ENCODE results near the gene CDON. TPM values are rescaled to one million over a fixed set of nuclear protein-coding genes. Genes with fewer than 3 reads are reported as not detected.

CDON gene
- total RNA-seq, 2 donors from 2014 or later: 2.3 to 10.5 TPM

DNA sequence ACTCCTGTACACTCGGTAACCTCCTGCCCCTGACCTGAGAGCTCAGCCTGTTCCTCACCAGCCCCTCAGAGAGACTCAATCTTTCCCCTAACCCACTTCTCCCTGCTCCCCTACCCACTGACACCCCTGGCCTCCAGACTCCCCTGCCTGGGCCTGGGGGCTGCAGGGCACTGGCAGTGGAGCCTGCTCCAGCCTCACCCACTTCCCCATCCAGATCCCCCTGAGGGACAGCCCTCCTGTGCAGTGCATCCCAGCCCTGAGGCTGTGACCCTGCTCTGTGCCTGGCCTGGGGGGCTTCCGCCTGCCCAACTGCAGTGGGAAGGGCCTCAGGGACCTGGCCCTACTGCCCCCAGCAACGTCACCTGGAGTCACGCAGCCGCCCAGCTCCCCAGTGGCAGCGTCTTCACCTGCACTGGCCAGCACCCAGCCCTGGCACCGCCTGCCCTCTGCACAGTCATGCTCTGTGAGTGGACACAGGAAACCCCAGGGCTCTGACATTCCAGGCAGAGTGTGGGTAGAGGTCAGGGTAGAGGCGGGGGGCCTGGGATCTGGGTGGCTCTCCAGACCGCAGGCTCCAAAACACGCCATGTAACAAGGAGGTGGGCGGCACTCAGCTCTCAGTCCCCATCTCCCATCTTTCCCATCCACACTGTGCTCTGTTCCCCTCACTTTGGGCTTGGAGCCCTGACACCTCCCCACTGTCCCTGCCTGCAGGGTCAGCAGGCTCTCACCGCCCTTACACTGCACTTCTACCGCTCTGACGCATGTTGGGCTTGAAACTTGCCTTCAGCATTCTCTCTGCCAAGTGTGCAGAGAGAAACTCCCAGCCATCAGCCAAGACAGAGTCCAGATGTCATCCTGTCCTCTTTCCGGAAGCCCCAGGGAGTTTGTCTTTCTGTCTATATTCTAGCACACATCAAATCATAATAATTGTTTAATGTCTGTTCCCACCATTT is 111.7 kb downstream of the CDON start:
- H3K4me3 ChIP-seq: no peak overlapping the region
- H3K36me3 ChIP-seq: no peaks in the 10 kb centered on the region
- no peak for DNase-seq
- intact Hi-C loops (cut with DNase I): no loop called here
- no peaks in the 10 kb centered on the region for H3K27me3 ChIP-seq
- TF ChIP-seq, protein P1, sequence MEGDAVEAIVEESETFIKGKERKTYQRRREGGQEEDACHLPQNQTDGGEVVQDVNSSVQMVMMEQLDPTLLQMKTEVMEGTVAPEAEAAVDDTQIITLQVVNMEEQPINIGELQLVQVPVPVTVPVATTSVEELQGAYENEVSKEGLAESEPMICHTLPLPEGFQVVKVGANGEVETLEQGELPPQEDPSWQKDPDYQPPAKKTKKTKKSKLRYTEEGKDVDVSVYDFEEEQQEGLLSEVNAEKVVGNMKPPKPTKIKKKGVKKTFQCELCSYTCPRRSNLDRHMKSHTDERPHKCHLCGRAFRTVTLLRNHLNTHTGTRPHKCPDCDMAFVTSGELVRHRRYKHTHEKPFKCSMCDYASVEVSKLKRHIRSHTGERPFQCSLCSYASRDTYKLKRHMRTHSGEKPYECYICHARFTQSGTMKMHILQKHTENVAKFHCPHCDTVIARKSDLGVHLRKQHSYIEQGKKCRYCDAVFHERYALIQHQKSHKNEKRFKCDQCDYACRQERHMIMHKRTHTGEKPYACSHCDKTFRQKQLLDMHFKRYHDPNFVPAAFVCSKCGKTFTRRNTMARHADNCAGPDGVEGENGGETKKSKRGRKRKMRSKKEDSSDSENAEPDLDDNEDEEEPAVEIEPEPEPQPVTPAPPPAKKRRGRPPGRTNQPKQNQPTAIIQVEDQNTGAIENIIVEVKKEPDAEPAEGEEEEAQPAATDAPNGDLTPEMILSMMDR (IDR thresholded peaks at IDR 0.05): no peak
- no peaks in the 10 kb centered on the region for H3K4me1 ChIP-seq
- no peak overlapping the region for H3K9ac ChIP-seq (ENCODE audit: low read depth in 2 of 2, low read length in 2 of 2)
- H3K9me3 ChIP-seq: no peaks in the 10 kb centered on the region
- H3K27ac ChIP-seq: no peak overlapping the region

GRCh38 chr11:125950178-125950490 is 112.5 kb downstream of the CDON start:
- no peaks in the 10 kb centered on the region for H3K9me3 ChIP-seq
- H3K27me3 ChIP-seq: no peaks in the 10 kb centered on the region
- H3K4me3 ChIP-seq: no peak overlapping the region
- H3K4me1 ChIP-seq: no peaks in the 10 kb centered on the region
- no peaks in the 10 kb centered on the region for H3K36me3 ChIP-seq
- H3K27ac ChIP-seq: no peak overlapping the region
- intact Hi-C loops (cut with DNase I): no loop called here
- DNase-seq: no peak
- no peak overlapping the region for H3K9ac ChIP-seq (ENCODE audit: low read depth in 2 of 2, low read length in 2 of 2)
- TF ChIP-seq, protein P1 (IDR thresholded peaks at IDR 0.05): no peak

GRCh38 chr11:125949271-125950177 is 113.1 kb downstream of the CDON start:
- TF ChIP-seq, protein P1 (IDR thresholded peaks at IDR 0.05): no peak
- DNase-seq: no peak
- Histone ChIP-seq H3K9me3 (no peaks in the 10 kb centered on the region), H3K27ac (no peak overlapping the region), H3K27me3 (no peaks in the 10 kb centered on the region), H3K36me3 (no peaks in the 10 kb centered on the region), H3K4me3 (no peak overlapping the region), H3K4me1 (no peaks in the 10 kb centered on the region), H3K9ac (ENCODE audit: low read depth in 2 of 2, low read length in 2 of 2) (no peak overlapping the region)
- intact Hi-C loops (cut with DNase I): no loop called here

DNA sequence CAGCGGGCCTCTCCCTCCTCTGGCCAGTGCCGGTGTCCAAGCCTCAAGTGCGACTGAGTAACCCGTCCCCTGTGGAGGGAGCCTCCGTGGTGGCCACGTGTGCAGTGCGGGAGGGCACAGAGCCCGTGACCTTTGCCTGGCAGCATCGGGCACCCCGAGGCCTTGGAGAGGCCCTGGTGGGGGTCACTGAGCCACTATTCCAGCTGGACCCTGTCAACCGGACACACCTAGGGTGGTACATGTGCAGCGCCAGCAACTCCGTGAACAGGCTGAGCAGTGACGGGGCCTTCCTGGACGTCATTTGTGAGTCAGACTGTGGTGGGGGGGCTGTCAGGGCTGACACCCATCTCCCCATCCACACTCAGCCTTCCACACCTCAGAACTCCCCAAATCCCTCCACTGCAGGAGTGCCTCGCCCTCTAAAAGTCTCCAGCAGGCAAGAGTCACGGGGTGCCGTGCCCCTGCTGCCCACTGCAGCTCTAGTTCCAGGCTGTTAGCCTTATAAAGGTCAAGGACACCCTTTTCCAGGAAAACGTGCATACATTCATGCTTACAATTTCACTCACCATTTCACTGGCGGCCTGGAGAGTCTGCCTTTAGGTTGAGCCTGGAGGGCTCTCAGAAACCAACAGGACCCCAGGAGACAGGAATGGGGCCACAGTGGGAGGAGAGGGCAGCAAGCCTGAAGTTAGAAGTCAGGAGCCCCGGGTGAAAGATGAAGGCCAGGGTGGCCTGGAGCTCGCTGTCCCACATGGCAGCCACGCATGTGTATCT is 114.2 kb downstream of the CDON start:
- no peaks in the 10 kb centered on the region for H3K27me3 ChIP-seq
- no peak overlapping the region for H3K27ac ChIP-seq
- no peaks in the 10 kb centered on the region for H3K36me3 ChIP-seq
- H3K4me1 ChIP-seq: no peaks in the 10 kb centered on the region
- H3K9me3 ChIP-seq: no peaks in the 10 kb centered on the region
- no peak overlapping the region for H3K4me3 ChIP-seq
- DNase-seq: no peak
- TF ChIP-seq, protein P1 (IDR thresholded peaks at IDR 0.05): no peak
- no peak overlapping the region for H3K9ac ChIP-seq (ENCODE audit: low read depth in 2 of 2, low read length in 2 of 2)
- intact Hi-C loops (cut with DNase I): no loop called here
